ENCODE data around the gene USH2A.

The USH2A gene

GRCh38 chr1:215905493-215906115 is 517.6 kb downstream of the USH2A start:
- DNase-seq, result no peak

DNA sequence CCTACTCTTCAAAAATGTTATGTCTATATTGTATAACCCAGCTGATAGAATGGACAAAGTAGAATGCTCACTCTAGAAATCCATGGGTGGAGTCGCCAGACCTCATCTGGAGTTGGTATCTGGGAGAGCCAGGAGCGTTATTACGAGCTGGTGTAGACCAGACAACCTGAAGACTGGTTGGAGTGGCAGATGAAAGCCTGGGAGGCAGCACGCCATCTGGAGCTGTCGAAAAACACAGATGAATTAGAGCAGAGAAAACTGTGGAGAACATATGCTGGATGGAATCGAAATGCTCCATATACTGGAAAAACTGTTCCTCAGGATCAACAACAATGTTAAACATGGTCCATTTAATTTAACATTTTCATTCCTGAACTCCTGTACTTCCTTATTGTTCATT is 522.6 kb downstream of the USH2A start:
- DNase-seq, result no peak

DNA sequence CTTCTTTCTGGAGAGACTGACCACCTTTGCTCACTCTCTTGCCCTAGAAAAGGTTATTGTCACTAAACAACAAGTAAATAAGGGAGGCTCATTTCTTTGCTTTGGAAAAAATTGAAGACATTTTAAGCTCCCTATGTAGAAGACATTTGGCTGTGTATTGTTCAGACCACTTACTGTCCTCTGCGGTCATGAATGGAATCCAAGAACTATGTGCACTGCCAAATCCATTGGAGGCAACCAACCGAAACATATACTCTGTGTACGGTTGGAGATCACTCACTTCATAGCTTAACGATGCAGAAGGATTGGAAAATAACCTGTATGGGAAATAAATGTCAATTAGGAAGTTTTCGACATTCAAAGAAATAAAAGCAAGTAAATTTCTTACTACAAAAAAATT is 523.3 kb downstream of the USH2A start:
- no peak for DNase-seq

GRCh38 chr1:215895893-215896292 is 527.4 kb downstream of the USH2A start:
- no peak for DNase-seq

DNA sequence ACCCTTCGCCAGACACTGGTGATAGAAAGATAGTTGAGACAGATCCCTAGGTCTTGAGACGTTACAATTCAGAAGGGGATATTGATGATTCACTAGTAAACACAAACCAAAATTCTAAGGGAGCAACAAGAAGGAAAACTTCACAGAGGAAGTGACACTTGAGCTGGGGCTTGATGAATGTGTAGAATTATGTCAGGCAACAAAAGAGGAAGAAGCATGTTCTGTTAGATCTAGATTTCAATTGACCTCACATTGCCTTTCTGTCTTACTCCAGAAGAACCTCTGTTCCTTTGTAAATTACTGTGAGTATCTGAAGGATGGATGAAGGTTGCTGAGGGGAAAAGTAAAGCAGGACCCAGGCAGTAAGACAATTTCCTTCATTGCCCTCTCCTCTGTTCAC is 528.0 kb downstream of the USH2A start:
- no peak for DNase-seq

- DNase-seq, result no peak
Observed at GRCh38 chr1:215894617-215895016, 528.6 kb downstream of the USH2A start.

DNA sequence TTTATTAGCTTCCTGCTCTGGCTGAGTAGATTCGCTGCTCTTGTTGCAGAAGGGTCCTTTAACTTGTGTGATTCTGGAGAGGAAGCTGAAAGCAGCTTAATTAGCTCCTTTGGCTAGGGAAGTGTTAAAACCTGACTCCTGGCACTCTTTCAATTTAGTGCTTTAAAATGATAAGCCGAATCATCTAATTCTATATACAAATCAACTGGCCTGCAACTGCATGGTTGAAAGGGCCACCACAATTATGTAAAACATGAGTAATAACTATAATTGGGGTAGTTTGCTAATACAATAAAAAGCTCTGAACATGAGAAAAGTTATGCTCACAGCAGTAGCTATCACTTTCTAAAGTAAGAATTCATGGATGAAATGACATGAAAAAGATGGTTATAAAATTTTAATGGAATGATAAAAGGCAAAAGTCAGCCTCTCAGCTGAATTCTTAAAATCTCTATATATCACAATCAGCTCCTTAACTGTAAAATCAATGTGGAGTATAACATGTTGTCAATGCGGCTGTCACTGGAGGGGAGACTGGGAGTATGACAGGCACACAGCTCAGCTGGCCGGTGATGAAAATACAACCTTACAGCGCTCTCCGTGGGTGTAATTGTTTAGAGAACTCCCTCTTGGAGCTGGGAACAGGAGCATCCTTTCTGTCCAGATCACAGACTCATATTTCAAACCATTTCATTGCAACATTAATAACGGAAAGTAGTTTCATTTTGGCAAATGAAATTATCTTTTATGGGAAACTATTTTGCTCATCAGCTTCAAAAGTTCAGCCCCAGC is 531.8 kb downstream of the USH2A start:
- DNase-seq, result no peak

GRCh38 chr1:215890438-215890837 is 532.8 kb downstream of the USH2A start:
- DNase-seq, result no peak

DNA sequence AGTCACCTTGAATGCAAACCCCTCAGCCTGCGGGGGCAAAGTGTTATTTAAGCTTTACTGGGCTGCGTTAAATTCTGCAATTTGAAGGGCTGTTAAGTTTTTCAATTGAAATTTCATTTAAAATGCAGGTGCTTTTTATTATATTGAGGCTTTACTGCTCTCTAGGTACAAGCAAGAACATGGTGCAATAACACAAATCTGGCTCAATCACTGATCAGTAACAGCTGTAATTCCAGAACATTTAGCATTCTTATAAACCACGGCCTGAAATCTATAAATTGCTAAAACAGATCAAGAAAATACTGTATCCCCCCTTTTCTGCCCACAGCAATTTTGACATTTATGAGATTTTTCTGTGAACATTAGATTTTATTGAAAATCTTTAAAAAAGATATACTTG is 533.4 kb downstream of the USH2A start:
- DNase-seq, result no peak

DNA sequence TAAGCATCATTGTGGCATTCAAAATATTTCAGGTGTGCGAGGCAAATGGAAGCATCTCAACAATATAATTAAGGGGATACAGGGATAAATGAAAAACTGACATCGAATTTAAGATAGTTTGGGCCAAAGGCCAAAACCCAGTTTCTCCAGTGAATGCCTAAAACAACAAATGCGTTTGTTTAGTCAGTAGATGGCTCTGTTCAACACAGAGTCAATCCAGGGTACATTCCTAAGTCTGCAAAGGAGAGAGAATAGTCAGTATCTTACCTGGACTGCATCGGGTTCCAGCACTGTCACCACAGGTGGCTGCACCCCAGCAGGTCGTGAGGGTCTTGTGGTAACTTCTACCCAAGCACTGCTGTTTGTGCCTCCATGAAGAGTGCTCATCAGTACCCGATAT is 535.1 kb downstream of the USH2A start:
- no peak for DNase-seq

GRCh38 chr1:215887627-215888026 is 535.6 kb downstream of the USH2A start:
- DNase-seq, result peak; percentile 76

DNA sequence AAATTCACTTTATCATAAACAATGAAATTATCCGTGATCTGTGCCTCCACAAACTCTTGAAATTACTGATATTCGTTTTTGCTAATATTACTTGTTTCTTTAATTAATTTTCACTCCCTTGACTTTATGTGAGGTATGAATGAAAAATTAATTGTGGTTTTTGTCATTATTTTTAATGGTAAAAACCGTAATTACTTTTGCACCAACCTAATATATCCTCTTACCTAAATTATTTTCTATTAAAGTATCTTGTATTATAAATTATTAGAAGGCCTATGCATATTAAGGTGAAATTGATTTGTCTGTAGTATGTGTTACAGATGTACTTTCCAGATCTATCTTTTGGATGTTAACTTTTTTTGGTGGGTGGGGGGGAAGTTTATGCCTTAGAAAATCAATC is 540.2 kb downstream of the USH2A start:
- no peak for DNase-seq

GRCh38 chr1:215878843-215879242 is 544.4 kb downstream of the USH2A start:
- DNase-seq, result no peak

DNA sequence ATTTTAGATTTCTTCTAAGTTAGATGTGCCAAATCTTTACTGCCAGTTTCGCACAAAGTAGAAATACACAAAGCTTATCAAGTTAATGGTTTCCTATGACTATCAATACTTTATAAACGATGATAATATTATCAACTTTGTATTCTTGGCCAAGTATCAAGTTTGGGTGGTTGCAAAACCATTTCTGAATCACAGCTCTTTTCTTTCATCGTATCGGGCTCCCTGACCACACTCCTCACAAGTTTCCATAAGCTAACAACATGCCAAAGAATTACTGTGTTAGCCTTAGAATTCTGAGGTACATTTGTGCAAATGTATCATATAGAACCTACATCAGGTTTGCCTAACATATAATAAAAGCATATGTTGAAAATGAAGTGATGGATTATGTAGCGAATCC is 545.1 kb downstream of the USH2A start:
- no peak for DNase-seq

DNA sequence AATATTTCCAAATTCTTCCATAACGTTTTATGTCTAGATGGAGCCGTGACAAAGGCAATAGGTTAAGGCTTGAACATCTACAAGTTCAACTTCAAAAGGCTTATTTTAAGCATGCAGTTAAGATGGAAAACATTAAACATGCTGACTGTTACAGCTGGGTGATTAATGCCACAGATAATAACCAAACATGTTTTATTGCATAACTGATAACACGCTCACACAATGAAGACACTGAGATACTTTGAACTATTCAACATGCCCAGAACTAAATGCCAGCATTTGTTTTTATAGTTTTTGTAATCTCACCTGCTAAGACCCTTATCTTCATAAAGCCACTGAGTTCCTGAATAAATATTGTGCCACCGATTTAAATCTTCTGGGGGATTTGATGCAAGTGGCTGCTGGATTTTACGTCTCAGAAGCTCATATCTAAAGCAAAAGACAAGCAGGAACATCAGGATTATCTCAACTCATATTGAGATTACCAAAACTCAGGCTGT is 545.7 kb downstream of the USH2A start:
- peak; percentile 55 for DNase-seq

GRCh38 chr1:215875712-215876111 is 547.5 kb downstream of the USH2A start:
- DNase-seq, result no peak

DNA sequence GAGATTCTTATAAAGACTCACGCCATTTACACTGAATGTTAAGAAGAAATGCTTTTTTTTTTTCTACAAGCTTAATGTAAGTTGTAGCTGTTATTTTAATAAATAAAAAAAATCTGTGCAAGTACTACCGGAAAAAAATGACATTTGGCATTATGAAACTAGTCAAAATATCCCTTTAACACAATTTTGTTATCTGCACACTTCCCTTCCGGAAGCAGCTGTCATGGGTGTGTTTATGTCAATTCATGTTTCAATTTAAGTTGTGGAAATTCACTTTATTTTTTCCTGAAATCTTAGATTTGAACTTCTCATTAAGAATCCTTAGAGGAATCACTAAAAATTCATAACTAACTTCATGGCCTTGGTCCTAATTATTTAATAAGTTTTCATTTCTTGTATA is 548.0 kb downstream of the USH2A start:
- DNase-seq, result no peak

DNA sequence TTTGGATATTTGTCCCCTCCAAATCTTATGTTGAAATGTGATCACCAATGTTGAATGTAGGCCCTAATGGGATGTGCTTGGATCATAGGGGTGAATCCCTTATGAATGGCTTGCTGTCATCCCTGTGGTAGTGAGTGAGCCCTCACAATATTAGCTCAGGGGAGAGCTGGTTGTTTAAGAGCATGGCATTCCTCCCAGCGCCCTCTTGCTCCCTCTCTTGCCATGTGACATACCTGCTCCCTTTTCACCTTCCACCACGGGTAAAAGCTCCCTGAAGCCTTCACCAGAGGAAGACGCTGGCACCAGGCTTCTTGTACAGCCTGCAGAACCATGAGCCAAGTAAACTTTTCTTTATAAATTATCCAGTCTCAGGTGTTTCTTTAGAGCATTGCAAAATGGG is 550.6 kb downstream of the USH2A start:
- no peak for DNase-seq

- DNase-seq, result no peak
Observed at GRCh38 chr1:215868500-215868899, 554.7 kb downstream of the USH2A start.

DNA sequence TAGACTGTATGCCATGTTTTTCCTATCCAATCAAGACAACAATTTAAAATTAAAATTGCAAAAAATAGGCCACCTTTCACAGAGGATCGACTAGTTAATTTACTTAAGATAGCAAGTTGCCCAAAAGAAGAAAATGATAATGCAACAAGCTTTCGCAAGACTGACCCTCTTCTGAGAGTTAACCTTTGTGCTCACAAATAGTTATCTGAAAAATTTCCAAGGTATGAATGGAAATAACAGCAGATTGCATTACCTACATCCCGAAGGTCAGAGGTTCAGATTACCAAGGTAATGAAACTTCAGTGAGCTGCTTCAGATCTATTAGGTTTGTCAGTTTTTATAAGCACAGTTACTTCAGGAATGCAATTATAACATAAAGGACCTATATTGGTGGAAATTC is 558.2 kb downstream of the USH2A start:
- DNase-seq, result no peak

DNA sequence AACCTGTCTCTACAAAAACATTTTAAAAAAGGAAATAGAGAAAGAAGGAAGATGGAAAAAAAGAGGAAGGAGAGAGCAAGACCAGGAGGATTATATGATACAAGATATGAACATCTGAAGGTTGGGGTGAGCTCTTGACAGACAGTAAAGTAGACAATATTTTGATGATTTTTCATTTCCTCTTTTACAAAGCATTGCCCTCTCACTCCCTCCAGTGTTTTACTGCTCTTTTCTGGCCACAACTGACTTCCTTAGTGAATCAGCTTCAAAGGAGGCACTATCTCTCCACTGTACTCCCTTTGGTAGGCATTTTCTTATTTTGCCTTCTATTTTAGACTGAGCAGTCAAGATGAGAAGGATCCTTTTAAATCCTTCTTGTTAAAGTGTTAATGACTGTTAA is 559.5 kb downstream of the USH2A start:
- DNase-seq, result no peak

GRCh38 chr1:215860833-215861232 is 562.4 kb downstream of the USH2A start:
- DNase-seq, result no peak

DNA sequence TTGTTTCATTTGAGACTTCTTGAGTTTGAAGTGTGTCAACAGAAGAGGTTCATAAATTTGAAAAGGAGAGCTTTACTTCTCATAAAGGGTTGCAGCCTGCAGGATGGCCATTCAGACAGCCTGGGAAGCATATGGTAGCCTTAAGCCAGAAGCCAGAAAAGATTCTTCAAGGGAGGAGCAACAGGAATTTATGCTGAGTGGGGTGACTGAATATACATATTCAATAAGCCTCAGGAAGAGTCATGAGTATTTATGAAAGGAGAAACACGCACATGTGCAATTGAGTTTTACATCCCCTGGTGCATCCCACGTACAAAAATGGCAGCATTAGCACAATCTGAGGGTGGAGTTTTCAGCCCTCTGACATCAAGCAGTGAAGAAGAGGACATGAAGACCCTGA is 565.9 kb downstream of the USH2A start:
- no peak for DNase-seq

DNA sequence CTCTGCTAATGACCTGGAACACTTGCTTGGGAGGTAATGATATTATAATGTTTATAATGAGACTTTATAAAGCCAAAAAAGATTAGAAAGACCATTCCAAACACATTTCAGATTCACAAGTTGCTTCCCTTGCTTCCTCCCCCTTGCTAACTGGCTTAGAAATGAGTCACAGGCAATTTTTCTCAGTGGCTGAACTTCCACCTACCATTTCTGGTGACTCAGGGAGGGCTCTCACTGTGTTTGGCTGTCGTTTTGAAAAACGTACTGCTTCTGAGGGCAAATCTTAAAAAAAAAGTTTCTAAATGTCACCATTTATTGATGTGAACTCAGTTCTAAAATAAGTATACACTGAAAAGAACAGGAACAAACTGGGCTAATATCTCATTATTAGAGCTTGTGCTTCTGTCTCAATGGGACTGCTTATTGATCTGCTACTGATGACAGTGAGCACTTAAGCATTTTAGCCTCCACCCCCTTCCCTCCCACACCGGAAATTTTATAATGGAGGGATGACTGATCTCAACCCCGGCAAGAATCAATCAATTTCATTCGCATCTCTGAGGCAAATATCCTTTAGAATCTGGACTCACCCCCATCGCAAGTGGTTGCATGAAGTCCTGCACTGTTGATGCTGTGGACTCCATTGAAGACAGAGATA is 577.9 kb downstream of the USH2A start:
- DNase-seq, result no peak

All from NCI-H526 treated with DMSO at 0.1 percent for 48 hours (cell line).